M059J (cell line): ENCODE results near the gene WRAP53. TPM values are rescaled to one million over a fixed set of nuclear protein-coding genes. Genes with fewer than 3 reads are reported as not detected.

Experiments used
- DNase-seq: peaks from one replicate; pipeline ENCODE4 v3.0.0-alpha.2; 2012; ENCODE audit warnings: low read depth
- total RNA-seq: library from RNA; depleted of rRNA; stranded (reverse); fragments of >200 nt; shearing (Covaris generic); gene quantifications from 2 replicates; pipeline ENCODE4 v1.2.3, GENCODE V29; 2014; rRNA removed

Gene WRAP53
- total RNA-seq, 1 experiment from 2014 or later: 20.3 TPM

DNA sequence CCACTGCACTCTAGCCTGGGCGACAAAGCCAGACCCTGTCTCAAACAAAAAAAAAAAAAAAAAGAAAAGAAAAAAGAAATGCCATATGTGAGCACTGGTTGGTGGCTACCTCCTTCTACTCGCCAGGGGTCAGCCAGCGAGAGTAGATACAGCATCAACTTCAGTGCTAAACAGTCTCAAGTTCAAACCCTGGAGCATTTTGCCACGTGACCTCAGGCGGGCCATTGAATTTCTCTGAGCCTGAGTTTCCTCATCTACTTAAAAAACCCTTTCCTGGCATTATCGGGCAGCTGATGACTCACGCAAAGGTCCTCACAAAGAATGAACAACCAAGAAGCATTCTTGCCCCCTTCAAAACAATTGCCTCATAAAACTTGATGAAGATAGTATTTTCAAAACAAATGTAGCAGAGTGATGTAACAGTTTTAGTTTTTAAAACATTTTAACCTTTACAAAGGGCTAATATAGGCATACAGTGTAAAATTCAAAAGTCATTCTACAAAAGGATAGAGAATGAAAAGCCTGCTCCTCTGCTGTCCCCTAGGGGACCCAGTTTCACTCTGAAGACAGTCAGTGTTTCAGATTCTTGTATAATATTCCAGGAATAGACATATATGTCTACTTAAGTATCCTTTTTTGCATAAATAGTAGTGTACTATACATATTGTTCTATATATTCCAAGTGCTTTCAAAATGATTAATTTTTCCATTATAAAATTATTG lies 57.6 kb downstream of the WRAP53 start:
- peak; percentile 96 for DNase-seq

DNA sequence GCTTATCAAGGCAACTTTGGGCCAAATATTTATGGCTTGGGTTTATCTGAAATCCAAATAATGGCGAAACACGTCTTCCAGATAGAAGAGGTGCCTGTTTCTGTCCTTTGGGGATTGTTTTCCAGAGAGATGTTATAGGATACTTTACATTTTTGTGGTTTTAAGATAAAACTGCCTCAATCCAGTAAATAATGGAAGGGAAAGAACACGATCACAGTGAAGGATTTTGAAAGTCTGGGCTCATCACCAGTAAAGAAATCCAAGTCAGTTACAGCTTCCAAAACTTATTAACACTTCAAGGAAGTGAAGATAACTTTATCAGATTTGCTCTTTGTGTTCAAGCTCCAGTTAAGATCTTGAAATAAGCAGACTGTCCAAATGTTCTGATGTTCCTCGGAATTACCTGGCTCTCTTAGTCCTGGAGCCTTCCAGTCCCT lies 59.4 kb downstream of the WRAP53 start:
- peak; percentile 43 for DNase-seq

DNA sequence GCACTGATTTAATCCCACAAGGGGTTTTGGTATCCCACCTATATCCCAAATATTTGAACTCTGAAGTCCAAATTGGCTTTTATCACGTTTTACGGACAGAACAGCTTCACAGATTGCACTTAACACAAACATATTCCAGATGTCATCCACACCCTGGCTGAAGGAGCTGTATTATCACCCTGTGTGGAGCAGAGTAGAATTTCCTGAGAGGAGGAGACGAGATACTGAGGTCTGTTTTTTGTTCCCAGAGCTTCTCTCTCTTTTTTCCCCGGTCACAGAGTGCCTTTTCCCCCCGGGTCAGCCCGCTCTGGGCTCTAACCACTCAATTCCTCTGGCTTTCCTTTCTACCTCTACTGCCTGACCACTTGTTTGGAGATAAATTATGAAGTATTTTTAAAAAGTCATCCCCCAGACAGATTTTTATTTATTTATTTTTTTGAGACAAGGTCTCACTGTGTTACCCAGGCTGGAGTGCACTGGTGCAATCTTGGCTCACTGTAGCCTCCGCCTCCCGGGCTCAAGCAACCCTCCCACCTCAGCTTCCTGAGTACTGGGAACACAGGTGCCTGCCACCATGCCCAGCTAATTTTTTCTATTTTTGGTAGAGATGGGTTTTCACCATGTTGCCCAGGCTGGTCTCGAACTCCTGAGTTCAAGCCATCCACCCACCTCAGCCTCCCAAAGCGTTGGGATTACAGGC lies 59.9 kb downstream of the WRAP53 start:
- DNase-seq: no peak

DNA sequence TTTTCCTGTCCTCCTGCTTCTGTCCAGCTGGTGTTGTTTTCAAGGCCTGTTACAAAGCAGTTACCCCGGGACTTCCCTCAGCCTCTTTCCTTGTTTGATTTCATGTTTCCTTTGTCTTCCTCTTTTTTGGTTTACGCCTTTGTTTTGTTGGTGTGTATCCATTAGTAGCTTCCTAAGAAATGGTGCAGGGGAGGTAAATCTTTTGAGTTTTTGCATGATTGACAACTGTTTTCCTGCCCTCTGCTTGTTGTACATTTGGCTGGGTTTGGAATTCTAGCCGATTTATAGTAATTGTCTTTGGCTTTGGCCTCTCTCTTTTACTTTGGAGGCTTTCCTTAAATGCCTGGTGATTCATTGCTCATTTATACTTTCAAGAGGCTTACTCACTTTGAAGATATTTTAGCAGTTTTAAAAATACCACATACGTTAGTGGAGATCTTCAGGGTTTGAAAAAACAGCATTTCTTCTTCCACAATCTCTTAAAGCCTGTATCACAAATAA lies 62.1 kb downstream of the WRAP53 start:
- DNase-seq: peak; percentile 90

Other genes with a start within 250 kb of the WRAP53 start
- 3.7 and 5.0 TPM in 2 replicates for gene FGF11, start 249.0 kb upstream of the WRAP53 start, total RNA-seq
- gene CHRNB1, start 243.4 kb upstream of the WRAP53 start, total RNA-seq: 10.7 and 16.6 TPM in 2 replicates
- 13.9 and 26.7 TPM in 2 replicates for gene ZBTB4, start 208.8 kb upstream of the WRAP53 start, total RNA-seq
- gene SLC35G6, start 207.0 kb upstream of the WRAP53 start, total RNA-seq: not detected in 2 replicates
- gene POLR2A, start 204.1 kb upstream of the WRAP53 start, total RNA-seq: 15.2 and 26.1 TPM in 2 replicates
- 13.3 and 20.3 TPM in 2 replicates for gene TNFSF12, start 139.4 kb upstream of the WRAP53 start, total RNA-seq
- 3.2 and 4.2 TPM in 2 replicates for gene TNFSF13, start 129.7 kb upstream of the WRAP53 start, total RNA-seq
- gene SENP3, start 126.6 kb upstream of the WRAP53 start, total RNA-seq: 75.1 and 88.2 TPM in 2 replicates
- gene CD68, start 108.8 kb upstream of the WRAP53 start, total RNA-seq: 120 and 147 TPM in 2 replicates
- gene MPDU1, start 104.6 kb upstream of the WRAP53 start, total RNA-seq: 216 and 398 TPM in 2 replicates
- gene SOX15, start 98.4 kb upstream of the WRAP53 start, total RNA-seq: not detected in 2 replicates
- 28.3 and 51.7 TPM in 2 replicates for gene FXR2, start 73.6 kb upstream of the WRAP53 start, total RNA-seq
- 36.3 and 37.4 TPM in 2 replicates for gene SAT2, start 60.7 kb upstream of the WRAP53 start, total RNA-seq
- not detected in 2 replicates for gene SHBG, start 58.3 kb upstream of the WRAP53 start, total RNA-seq
- 0.10 TPM in 1 of 2 replicates, not detected in the other for gene ATP1B2, start 37.6 kb upstream of the WRAP53 start, total RNA-seq
- 73.1 and 79.1 TPM in 2 replicates for gene TP53, start 987 bp upstream of the WRAP53 start, total RNA-seq
- 1.1 TPM in 2 replicates for gene EFNB3, start 16.7 kb downstream of the WRAP53 start, total RNA-seq
- 0.02 TPM in 1 of 2 replicates, not detected in the other for gene DNAH2, start 29.3 kb downstream of the WRAP53 start, total RNA-seq
- gene KDM6B, start 145.7 kb downstream of the WRAP53 start, total RNA-seq: 0.59 and 3.2 TPM in 2 replicates
- 0.49 TPM in 1 of 2 replicates, not detected in the other for gene TMEM88, start 166.6 kb downstream of the WRAP53 start, total RNA-seq
- gene NAA38, start 169.1 kb downstream of the WRAP53 start, total RNA-seq: 49.4 and 68.2 TPM in 2 replicates
- 6.6 and 14.2 TPM in 2 replicates for gene CYB5D1, start 169.5 kb downstream of the WRAP53 start, total RNA-seq
- 15.6 and 31.3 TPM in 2 replicates for gene CHD3, start 200.3 kb downstream of the WRAP53 start, total RNA-seq
- 0.86 and 7.8 TPM in 2 replicates for gene RNF227, start 227.8 kb downstream of the WRAP53 start, total RNA-seq
- not detected in 2 replicates for gene KCNAB3, start 241.4 kb downstream of the WRAP53 start, total RNA-seq
- 58.1 and 61.8 TPM in 2 replicates for gene TRAPPC1, start 243.5 kb downstream of the WRAP53 start, total RNA-seq
- 14.3 and 29.9 TPM in 2 replicates for gene CNTROB, start 243.7 kb downstream of the WRAP53 start, total RNA-seq